Osteocyte (in vitro differentiated cells): ENCODE data around the gene PXT1. TPM values are rescaled to one million over a fixed set of nuclear protein-coding genes. Genes with fewer than 3 reads are reported as not detected.
"Not testable (repeated sequence)": the region's sequence is repeated elsewhere in the genome, so short reads cannot be mapped to it uniquely, and the experiment has no call there.

ENCODE experiments used
- DNase-seq: peaks from one replicate; pipeline ENCODE4 v3.0.0; 2021; ENCODE audit warnings: mixed read lengths; ENCODE audit not compliant: unreplicated experiment; ENCODE audit errors: extremely low spot score
- H3K27ac Mint-ChIP-seq: one replicate; pipeline ENCODE4 v1.8.0; 2021; ENCODE audit warnings: mild to moderate bottlenecking, mixed read lengths; ENCODE audit not compliant: unreplicated experiment
- H3K27me3 Mint-ChIP-seq: one replicate; pipeline ENCODE4 v1.8.0; 2021; ENCODE audit warnings: mixed read lengths; ENCODE audit not compliant: unreplicated experiment
- H3K36me3 Mint-ChIP-seq: one replicate; pipeline ENCODE4 v1.8.0; 2021; ENCODE audit warnings: mixed read lengths; ENCODE audit not compliant: unreplicated experiment
- H3K4me1 Mint-ChIP-seq: one replicate; pipeline ENCODE4 v1.8.0; 2021; ENCODE audit warnings: mixed read lengths; ENCODE audit not compliant: unreplicated experiment
- H3K4me3 Mint-ChIP-seq: one replicate; pipeline ENCODE4 v1.8.0; 2021; ENCODE audit warnings: mild to moderate bottlenecking, moderate library complexity, mixed read lengths; ENCODE audit not compliant: unreplicated experiment
- H3K9me3 Mint-ChIP-seq: one replicate; pipeline ENCODE4 v1.8.0; 2021; ENCODE audit warnings: mixed read lengths; ENCODE audit not compliant: unreplicated experiment
- total RNA-seq: library from RNA; stranded (reverse); gene quantifications from 2 replicates; pipeline ENCODE4 v1.2.1, GENCODE V29; 2021
- TF ChIP-seq, protein P1 (sequence below): fragments of 200-600 bp; sonication (generic); IDR thresholded peaks from 2 replicates; pipeline ENCODE4 v1.5.0; 2021; ENCODE audit warnings: antibody characterized with exemption, mild to moderate bottlenecking, moderate library complexity

PXT1 gene
- total RNA-seq, 1 donor from 2014 or later = not detected

DNA sequence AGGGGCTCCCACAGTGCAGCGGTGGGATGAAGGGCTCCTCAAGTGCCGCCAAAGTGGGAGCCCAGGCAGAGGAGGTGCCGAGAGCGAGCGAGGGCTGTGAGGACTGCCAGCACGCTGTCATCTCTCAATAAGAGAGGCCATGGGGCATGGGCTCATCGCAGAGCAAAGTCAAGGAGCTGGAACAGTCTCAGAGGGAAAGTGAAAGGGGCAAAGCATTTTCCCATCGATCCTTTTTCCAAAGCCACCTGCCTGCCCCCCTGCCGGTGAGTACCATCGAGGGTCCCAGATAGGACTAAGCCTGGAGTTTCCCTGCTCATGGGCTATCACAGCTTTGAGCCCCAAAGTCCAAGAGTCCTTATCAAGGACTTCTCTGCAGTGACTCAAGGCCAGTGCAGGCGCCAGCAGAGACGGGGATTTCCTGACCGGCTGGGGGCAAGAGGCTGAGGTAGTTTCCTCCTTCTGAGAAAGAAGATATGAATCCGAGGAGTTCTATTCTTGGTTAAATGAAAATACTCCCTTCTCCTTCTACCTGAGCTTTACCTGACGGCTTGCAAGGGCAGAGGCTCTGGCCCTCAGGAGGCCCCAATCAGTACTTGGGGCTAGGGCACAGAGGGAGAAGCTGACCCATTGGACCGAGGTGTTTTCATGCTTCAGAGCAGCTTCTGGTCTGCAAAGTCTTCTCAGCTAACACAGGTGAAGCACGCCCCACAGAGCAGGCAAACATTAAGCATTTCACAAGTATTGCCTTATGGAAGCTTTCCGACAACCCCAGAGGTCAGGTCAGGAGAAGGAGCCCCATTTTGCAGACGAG is 77.8 kb downstream of the PXT1 start:
- no peak overlapping the region for H3K27ac Mint-ChIP-seq
- no peak overlapping the region for H3K4me3 Mint-ChIP-seq
- TF ChIP-seq, protein P1, sequence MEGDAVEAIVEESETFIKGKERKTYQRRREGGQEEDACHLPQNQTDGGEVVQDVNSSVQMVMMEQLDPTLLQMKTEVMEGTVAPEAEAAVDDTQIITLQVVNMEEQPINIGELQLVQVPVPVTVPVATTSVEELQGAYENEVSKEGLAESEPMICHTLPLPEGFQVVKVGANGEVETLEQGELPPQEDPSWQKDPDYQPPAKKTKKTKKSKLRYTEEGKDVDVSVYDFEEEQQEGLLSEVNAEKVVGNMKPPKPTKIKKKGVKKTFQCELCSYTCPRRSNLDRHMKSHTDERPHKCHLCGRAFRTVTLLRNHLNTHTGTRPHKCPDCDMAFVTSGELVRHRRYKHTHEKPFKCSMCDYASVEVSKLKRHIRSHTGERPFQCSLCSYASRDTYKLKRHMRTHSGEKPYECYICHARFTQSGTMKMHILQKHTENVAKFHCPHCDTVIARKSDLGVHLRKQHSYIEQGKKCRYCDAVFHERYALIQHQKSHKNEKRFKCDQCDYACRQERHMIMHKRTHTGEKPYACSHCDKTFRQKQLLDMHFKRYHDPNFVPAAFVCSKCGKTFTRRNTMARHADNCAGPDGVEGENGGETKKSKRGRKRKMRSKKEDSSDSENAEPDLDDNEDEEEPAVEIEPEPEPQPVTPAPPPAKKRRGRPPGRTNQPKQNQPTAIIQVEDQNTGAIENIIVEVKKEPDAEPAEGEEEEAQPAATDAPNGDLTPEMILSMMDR = no peak
- H3K4me1 Mint-ChIP-seq = peaks cover 3% of the 10 kb centered on the region
- H3K27me3 Mint-ChIP-seq = no peaks in the 10 kb centered on the region
- H3K36me3 Mint-ChIP-seq = no peaks in the 10 kb centered on the region
- DNase-seq = no peak
- no peaks in the 10 kb centered on the region for H3K9me3 Mint-ChIP-seq

DNA sequence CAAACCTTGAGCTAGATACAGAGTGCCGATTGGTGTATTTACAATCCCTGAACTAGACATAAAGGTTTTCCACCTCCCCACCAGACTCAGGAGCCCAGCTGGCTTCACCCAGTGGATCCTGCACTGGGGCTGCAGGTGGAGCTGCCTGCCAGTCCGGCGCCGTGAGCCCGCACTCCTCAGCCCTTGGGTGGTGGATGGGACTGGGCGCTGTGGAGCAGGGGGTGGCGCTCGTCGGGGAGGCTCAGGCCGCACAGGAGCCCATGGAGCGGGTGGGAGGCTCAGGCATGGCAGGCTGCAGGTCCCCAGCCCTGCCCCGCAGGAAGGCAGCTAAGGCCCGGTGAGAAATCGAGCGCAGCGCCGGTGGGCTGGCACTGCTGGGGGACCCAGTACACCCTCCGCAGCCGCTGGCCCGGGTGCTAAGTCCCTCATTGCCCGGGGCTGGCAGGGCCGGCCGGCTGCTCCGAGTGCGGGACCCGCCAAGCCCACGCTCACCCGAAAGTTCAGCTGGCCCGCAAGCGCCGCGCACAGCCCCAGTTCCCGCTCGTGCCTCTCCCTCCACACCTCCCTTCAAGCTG is 78.5 kb downstream of the PXT1 start:
- H3K36me3 Mint-ChIP-seq, H3K4me1 Mint-ChIP-seq, DNase-seq, H3K27me3 Mint-ChIP-seq, H3K9me3 Mint-ChIP-seq, H3K27ac Mint-ChIP-seq, H3K4me3 Mint-ChIP-seq: not testable (repeated sequence)

DNA sequence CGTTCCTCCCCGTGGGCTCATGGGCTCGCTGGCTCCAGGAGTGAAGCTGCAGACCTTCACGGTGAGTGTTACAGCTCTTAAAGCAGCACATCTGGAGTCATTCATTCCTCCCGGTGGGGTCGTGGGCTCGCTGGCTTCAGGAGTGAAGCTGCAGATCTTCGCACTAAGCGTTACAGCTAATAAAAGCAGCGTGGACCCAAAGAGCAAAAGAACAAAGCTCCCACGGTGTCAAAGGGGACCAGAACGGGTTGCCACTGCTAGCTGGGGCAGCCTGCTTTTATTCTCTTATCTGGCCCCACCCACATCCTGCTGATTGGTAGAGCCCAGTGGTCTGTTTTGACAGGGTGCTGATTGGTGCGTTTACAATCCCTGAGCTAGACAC is 79.3 kb downstream of the PXT1 start:
- DNase-seq, H3K36me3 Mint-ChIP-seq, H3K4me1 Mint-ChIP-seq, H3K27ac Mint-ChIP-seq, H3K4me3 Mint-ChIP-seq, H3K9me3 Mint-ChIP-seq, H3K27me3 Mint-ChIP-seq: not testable (repeated sequence)

DNA sequence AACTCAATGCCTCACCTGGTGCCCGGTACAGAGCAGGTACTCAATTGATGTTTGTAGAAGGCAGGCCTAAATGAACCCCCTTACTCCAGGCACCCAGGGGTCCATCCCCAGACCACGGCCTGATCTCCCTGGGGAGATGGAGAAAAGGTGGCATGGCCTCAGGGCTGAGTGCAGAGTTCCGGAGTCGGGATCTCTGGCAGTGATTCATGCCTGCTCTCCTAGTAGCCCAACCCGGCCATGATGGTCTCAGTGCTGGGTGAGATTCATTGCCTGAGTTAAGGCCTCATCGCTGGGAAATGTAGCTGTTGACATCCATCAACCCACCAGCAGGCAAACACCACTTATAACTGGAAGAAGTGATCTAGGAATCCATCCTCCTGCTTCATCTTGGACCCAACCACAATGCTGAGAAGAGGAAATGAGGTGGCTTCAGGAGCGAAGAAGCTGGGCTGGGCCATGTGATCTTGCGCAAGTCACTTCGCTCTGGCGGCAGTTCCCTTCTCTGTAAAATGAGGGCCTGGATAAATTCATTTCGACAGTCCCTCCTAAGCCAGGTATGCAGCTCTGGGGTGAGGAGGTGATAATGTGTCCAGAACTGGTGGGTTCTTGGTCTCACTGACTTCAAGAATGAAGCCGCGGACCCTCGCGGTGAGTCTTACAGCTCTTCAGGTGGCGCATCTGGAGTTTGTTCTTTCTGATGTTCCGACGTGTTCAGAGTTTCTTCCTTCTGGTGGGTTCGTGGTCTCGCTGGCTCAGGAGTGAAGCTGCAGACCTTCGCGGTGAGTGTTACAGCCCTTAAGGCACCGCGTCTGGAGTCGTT is 79.9 kb downstream of the PXT1 start:
- no peak for DNase-seq
- TF ChIP-seq, protein P1 = no peak
- no peak overlapping the region for H3K27ac Mint-ChIP-seq
- H3K4me3 Mint-ChIP-seq = no peak overlapping the region
- no peaks in the 10 kb centered on the region for H3K36me3 Mint-ChIP-seq
- peaks cover 2% of the 10 kb centered on the region for H3K27me3 Mint-ChIP-seq
- H3K9me3 Mint-ChIP-seq = no peaks in the 10 kb centered on the region
- peaks cover 8% of the 10 kb centered on the region for H3K4me1 Mint-ChIP-seq

DNA sequence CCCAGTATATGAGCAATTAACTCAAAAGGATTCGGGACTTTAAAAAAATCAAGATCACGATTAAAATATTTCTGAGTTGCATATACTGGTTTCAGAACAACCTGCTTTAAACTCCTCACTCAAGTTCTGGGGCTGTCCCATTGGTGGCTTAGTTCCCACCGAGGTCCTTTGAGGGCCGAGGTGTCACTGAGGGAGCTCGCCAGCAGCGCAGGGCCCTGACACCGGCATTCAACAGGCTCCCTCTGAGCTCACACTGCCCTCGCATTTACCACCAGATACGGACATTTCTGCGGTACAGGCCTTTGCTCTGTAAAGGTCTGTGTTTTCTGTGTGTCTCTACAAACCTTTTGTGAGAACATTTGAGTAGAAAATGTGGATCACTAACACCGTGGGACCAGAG is 81.6 kb downstream of the PXT1 start:
- peaks cover 8% of the 10 kb centered on the region for H3K4me1 Mint-ChIP-seq
- H3K27me3 Mint-ChIP-seq = peaks cover 6% of the 10 kb centered on the region
- H3K36me3 Mint-ChIP-seq = no peaks in the 10 kb centered on the region
- TF ChIP-seq, protein P1 = no peak
- DNase-seq = no peak
- H3K27ac Mint-ChIP-seq = no peak overlapping the region
- H3K9me3 Mint-ChIP-seq = no peaks in the 10 kb centered on the region
- no peak overlapping the region for H3K4me3 Mint-ChIP-seq
